SU-DHL-6 (cell line): ENCODE measurements around the gene FRMD4B.

Source experiments
- EZH2phosphoT487 ChIP-seq: fragments of 200-600 bp; sonication (generic), shearing (Covaris generic); conservative IDR thresholded peaks from 2 replicates; pipeline ENCODE4 v1.6.1; 2018; ENCODE audit warnings: mild to moderate bottlenecking, antibody characterized with exemption, low read length, moderate library complexity, mixed read lengths
- TF ChIP-seq, protein P1 (sequence below): fragments of 200-600 bp; sonication (generic); IDR thresholded peaks from one replicate; pipeline ENCODE4 v1.5.1; 2017; ENCODE audit warnings: antibody characterized with exemption, mild to moderate bottlenecking, low read length, moderate library complexity; ENCODE audit not compliant: insufficient read depth, poor library complexity, severe bottlenecking

DNA sequence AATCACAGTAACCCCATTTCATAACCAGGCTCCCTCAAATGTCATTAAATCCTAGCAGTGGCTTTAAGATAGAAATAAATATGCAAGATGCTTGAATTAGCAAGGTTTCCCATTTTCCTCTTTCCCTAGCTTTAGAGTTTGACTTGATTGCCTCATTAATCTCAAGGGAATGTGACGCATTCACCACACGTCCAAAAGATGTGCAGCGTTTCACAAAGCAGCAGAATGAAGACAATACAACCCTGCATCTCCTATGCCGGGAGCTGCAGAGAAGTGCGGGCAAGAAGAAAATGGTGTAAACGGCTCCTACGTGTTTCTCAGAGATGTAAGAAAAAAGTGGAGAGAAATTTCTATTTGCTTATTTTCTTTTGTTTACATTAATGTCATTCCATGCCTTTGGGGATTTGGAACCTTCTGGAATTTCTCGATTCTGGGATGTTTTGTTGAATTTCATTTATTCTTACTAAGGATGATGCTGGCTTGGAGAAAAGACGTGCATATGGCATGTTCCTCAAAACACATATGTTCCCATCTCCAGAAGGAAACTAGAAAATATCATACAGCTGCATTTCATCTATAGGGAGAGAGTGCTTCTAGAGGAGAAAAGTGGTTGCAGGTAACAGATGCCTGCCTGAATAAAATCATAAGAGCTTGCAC is 27.8 kb upstream of the FRMD4B start:
- TF ChIP-seq, protein P1, sequence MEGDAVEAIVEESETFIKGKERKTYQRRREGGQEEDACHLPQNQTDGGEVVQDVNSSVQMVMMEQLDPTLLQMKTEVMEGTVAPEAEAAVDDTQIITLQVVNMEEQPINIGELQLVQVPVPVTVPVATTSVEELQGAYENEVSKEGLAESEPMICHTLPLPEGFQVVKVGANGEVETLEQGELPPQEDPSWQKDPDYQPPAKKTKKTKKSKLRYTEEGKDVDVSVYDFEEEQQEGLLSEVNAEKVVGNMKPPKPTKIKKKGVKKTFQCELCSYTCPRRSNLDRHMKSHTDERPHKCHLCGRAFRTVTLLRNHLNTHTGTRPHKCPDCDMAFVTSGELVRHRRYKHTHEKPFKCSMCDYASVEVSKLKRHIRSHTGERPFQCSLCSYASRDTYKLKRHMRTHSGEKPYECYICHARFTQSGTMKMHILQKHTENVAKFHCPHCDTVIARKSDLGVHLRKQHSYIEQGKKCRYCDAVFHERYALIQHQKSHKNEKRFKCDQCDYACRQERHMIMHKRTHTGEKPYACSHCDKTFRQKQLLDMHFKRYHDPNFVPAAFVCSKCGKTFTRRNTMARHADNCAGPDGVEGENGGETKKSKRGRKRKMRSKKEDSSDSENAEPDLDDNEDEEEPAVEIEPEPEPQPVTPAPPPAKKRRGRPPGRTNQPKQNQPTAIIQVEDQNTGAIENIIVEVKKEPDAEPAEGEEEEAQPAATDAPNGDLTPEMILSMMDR: no peak
- TF ChIP-seq EZH2phosphoT487: no peak
